Effector CD4-positive, alpha-beta T cell (primary cell): ENCODE results near the gene LSM14A.
"Not testable (repeated sequence)": the region's sequence is repeated elsewhere in the genome, so short reads cannot be mapped to it uniquely, and the experiment has no call there.

Experiments used
- DNase-seq: peaks from one replicate; pipeline ENCODE4 v3.0.0-alpha.2; 2020

LSM14A gene

GRCh38 chr19:34193439-34193838 is 21.1 kb downstream of the LSM14A start:
- DNase-seq: no peak

- DNase-seq: no peak
Measured at GRCh38 chr19:34193876-34194275, 21.6 kb downstream of the LSM14A start.

GRCh38 chr19:34201133-34201532 is 28.8 kb downstream of the LSM14A start:
- DNase-seq: no peak

GRCh38 chr19:34205324-34205723 is 33.0 kb downstream of the LSM14A start:
- DNase-seq: not testable (repeated sequence)

GRCh38 chr19:34208291-34208884 is 36.1 kb downstream of the LSM14A start:
- no peak for DNase-seq

GRCh38 chr19:34209726-34210125 is 37.4 kb downstream of the LSM14A start:
- no peak for DNase-seq

GRCh38 chr19:34213283-34213682 is 41.0 kb downstream of the LSM14A start:
- DNase-seq: no peak

GRCh38 chr19:34214040-34214439 is 41.7 kb downstream of the LSM14A start:
- no peak for DNase-seq

- DNase-seq: no peak
Measured at GRCh38 chr19:34215006-34215665, 42.8 kb downstream of the LSM14A start.

GRCh38 chr19:34215666-34216038 is 43.3 kb downstream of the LSM14A start:
- DNase-seq: no peak

GRCh38 chr19:34216745-34217219 is 44.5 kb downstream of the LSM14A start:
- DNase-seq: not testable (repeated sequence)

GRCh38 chr19:34217952-34218817 is 45.9 kb downstream of the LSM14A start:
- peak; percentile 54 for DNase-seq

- no peak for DNase-seq
Measured at GRCh38 chr19:34218818-34219164, 46.5 kb downstream of the LSM14A start.

GRCh38 chr19:34220472-34221063 is 48.3 kb downstream of the LSM14A start:
- DNase-seq: peak; percentile 60

- no peak for DNase-seq
Measured at GRCh38 chr19:34222386-34222785, 50.1 kb downstream of the LSM14A start.

- DNase-seq: no peak
Measured at GRCh38 chr19:34224996-34225658, 52.8 kb downstream of the LSM14A start.

GRCh38 chr19:34225659-34226015 is 53.3 kb downstream of the LSM14A start:
- no peak for DNase-seq

GRCh38 chr19:34226036-34226435 is 53.7 kb downstream of the LSM14A start:
- DNase-seq: no peak

GRCh38 chr19:34228347-34228746 is 56.0 kb downstream of the LSM14A start:
- DNase-seq: no peak

GRCh38 chr19:34228762-34229161 is 56.5 kb downstream of the LSM14A start:
- no peak for DNase-seq

GRCh38 chr19:34229721-34230120 is 57.4 kb downstream of the LSM14A start:
- no peak for DNase-seq

- no peak for DNase-seq
Measured at GRCh38 chr19:34230820-34231219, 58.5 kb downstream of the LSM14A start.

- DNase-seq: no peak
Measured at GRCh38 chr19:34231439-34231838, 59.1 kb downstream of the LSM14A start.
